ENCODE results near the gene PTPN4. TPM values are rescaled to one million over a fixed set of nuclear protein-coding genes. Genes with fewer than 3 reads are reported as not detected.

Gene PTPN4
- total RNA-seq, 1 donor from 2014 or later: 51.7 TPM

- H3K9me3 Mint-ChIP-seq: no peaks in the 10 kb centered on the region
- no peak for DNase-seq (ENCODE audit: low spot score in 2 of 2, unreplicated experiment in 2 of 2)
- TF ChIP-seq, protein P1, sequence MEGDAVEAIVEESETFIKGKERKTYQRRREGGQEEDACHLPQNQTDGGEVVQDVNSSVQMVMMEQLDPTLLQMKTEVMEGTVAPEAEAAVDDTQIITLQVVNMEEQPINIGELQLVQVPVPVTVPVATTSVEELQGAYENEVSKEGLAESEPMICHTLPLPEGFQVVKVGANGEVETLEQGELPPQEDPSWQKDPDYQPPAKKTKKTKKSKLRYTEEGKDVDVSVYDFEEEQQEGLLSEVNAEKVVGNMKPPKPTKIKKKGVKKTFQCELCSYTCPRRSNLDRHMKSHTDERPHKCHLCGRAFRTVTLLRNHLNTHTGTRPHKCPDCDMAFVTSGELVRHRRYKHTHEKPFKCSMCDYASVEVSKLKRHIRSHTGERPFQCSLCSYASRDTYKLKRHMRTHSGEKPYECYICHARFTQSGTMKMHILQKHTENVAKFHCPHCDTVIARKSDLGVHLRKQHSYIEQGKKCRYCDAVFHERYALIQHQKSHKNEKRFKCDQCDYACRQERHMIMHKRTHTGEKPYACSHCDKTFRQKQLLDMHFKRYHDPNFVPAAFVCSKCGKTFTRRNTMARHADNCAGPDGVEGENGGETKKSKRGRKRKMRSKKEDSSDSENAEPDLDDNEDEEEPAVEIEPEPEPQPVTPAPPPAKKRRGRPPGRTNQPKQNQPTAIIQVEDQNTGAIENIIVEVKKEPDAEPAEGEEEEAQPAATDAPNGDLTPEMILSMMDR (IDR thresholded peaks at IDR 0.05; ENCODE audit: unreplicated experiment): no peak
- H3K4me1 Mint-ChIP-seq: peaks cover 11% of the 10 kb centered on the region
- no peaks in the 10 kb centered on the region for H3K36me3 Mint-ChIP-seq
- no peak overlapping the region for H3K4me3 Mint-ChIP-seq
- H3K27me3 Mint-ChIP-seq (ENCODE audit: low read depth): peaks cover 4% of the 10 kb centered on the region
- H3K27ac Mint-ChIP-seq: no peak overlapping the region
Measured at GRCh38 chr2:119735565-119735964, 24.2 kb upstream of the PTPN4 start.

GRCh38 chr2:119736021-119736420 is 23.7 kb upstream of the PTPN4 start:
- H3K36me3 Mint-ChIP-seq: no peaks in the 10 kb centered on the region

GRCh38 chr2:119739580-119740255 is 20.0 kb upstream of the PTPN4 start:
- H3K4me3 Mint-ChIP-seq: no peak overlapping the region
- no peaks in the 10 kb centered on the region for H3K36me3 Mint-ChIP-seq

More at GRCh38 chr2:119736021-119736420, 23.7 kb upstream of the PTPN4 start:
- Mint-ChIP-seq H3K9me3 (no peaks in the 10 kb centered on the region), H3K4me3 (no peak overlapping the region), H3K27ac (no peak overlapping the region), H3K4me1 (peaks cover 7% of the 10 kb centered on the region), H3K27me3 (ENCODE audit: low read depth) (peaks cover 4% of the 10 kb centered on the region)
- TF ChIP-seq, protein P1 (IDR thresholded peaks at IDR 0.05; ENCODE audit: unreplicated experiment): no peak
- DNase-seq (ENCODE audit: low spot score in 2 of 2, unreplicated experiment in 2 of 2): no peak

DNA sequence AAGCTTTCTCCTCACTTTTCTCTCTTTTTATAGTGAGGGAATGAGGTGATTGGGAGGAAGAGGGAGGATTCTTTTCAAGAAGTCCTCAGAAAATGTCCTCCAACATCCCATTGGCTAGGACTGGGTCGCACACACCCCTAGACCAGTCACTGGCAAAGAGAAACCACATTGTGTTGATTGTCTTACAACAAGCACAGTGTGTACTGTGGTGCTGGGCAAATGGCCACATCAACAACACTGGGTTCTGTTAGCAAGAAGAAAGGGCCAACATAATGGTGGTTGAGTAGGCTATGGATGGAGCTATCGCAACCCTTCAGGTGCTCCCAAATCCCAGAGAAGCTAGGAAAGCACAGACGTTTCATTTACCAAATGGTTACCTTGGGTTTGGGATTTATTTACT is 18.7 kb upstream of the PTPN4 start:
- H3K27me3 Mint-ChIP-seq (ENCODE audit: low read depth): peaks cover 33% of the 10 kb centered on the region

More at GRCh38 chr2:119739580-119740255, 20.0 kb upstream of the PTPN4 start:
- Mint-ChIP-seq H3K27me3 (ENCODE audit: low read depth) (peaks cover 21% of the 10 kb centered on the region), H3K27ac (no peak overlapping the region), H3K4me1 (no peaks in the 10 kb centered on the region), H3K9me3 (no peaks in the 10 kb centered on the region)
- no peak for DNase-seq (ENCODE audit: low spot score in 2 of 2, unreplicated experiment in 2 of 2)
- TF ChIP-seq, protein P1 (IDR thresholded peaks at IDR 0.05; ENCODE audit: unreplicated experiment): no peak

GRCh38 chr2:119741868-119742267 is 17.9 kb upstream of the PTPN4 start:
- H3K27me3 Mint-ChIP-seq (ENCODE audit: low read depth): peaks cover 42% of the 10 kb centered on the region
- H3K4me3 Mint-ChIP-seq: no peak overlapping the region
- TF ChIP-seq, protein P1 (IDR thresholded peaks at IDR 0.05; ENCODE audit: unreplicated experiment): no peak
- no peak overlapping the region for H3K27ac Mint-ChIP-seq
- no peaks in the 10 kb centered on the region for H3K36me3 Mint-ChIP-seq
- no peak for DNase-seq (ENCODE audit: low spot score in 2 of 2, unreplicated experiment in 2 of 2)
- no peaks in the 10 kb centered on the region for H3K9me3 Mint-ChIP-seq
- no peaks in the 10 kb centered on the region for H3K4me1 Mint-ChIP-seq

More for the DNA sequence above, 18.7 kb upstream of the PTPN4 start:
- Mint-ChIP-seq H3K9me3 (no peaks in the 10 kb centered on the region), H3K27ac (no peak overlapping the region), H3K4me3 (no peak overlapping the region), H3K36me3 (no peaks in the 10 kb centered on the region), H3K4me1 (no peaks in the 10 kb centered on the region)
- TF ChIP-seq, protein P1 (IDR thresholded peaks at IDR 0.05; ENCODE audit: unreplicated experiment): no peak
- DNase-seq (ENCODE audit: low spot score in 2 of 2, unreplicated experiment in 2 of 2): no peak
